Calu3 (cell line): Measurements from ENCODE around the gene PRUNE2. TPM values are rescaled to one million over a fixed set of nuclear protein-coding genes. Genes with fewer than 3 reads are reported as not detected.

ENCODE experiments used
- BruUV-seq: library from RNA; stranded (reverse); fragments of 400-500 nt; replicated peaks from 2 replicates; lab custom pipeline; 2021; lab: Mats Ljungman, UMichigan
- CTCF ChIA-PET: fragments of 300-600 bp; sonication (Branson Sonifier 250); formaldehyde crosslinking; loops from one replicate; lab custom pipeline; 2022; ENCODE audit warnings: antibody characterized with exemption; lab: Charles Lee
- DNase-seq: peaks from one replicate; pipeline ENCODE4 v3.0.0; 2022
- H3K27ac Mint-ChIP-seq: one replicate; pipeline ENCODE4 v1.8.0; 2022; ENCODE audit warnings: mixed read lengths; ENCODE audit not compliant: unreplicated experiment
- H3K27me3 Mint-ChIP-seq: one replicate; pipeline ENCODE4 v1.8.0; 2022; ENCODE audit warnings: mixed read lengths; ENCODE audit not compliant: unreplicated experiment
- H3K36me3 Mint-ChIP-seq: one replicate; pipeline ENCODE4 v1.8.0; 2022; ENCODE audit warnings: mild to moderate bottlenecking, moderate library complexity, mixed read lengths; ENCODE audit not compliant: insufficient read depth, unreplicated experiment
- H3K4me1 Mint-ChIP-seq: one replicate; pipeline ENCODE4 v1.8.0; 2022; ENCODE audit warnings: mild to moderate bottlenecking, low read depth, mixed read lengths; ENCODE audit not compliant: unreplicated experiment
- H3K4me3 Mint-ChIP-seq: one replicate; pipeline ENCODE4 v1.8.0; 2022; ENCODE audit warnings: mild to moderate bottlenecking, low read depth, moderate library complexity, mixed read lengths; ENCODE audit not compliant: unreplicated experiment
- H3K9me3 Mint-ChIP-seq: one replicate; pipeline ENCODE4 v1.8.0; 2022; ENCODE audit warnings: low read depth, mixed read lengths; ENCODE audit not compliant: unreplicated experiment
- CTCF ChIP-seq: fragments of 200-600 bp; IDR thresholded peaks from one replicate; pipeline ENCODE4 v1.8.0; 2022; ENCODE audit warnings: antibody characterized with exemption; ENCODE audit not compliant: unreplicated experiment
- intact Hi-C: fragments of 100-400 bp; cut with micrococcal nuclease; formaldehyde crosslinking; loops from one replicate; pipeline ENCODE4 v1.10.0; 2022; ENCODE audit not compliant: unreplicated experiment
- total RNA-seq: library from RNA; stranded (reverse); gene quantifications from 2 replicates; pipeline ENCODE4 v1.2.3, GENCODE V29; 2022

PRUNE2 gene
- total RNA-seq, 1 experiment from 2014 or later: 0.07 TPM

- BruUV-seq: no TSS peak
- H3K4me1 Mint-ChIP-seq: no peaks in the 10 kb centered on the region
- intact Hi-C loops: no loop called here
- no peak for DNase-seq
- no peaks in the 10 kb centered on the region for H3K9me3 Mint-ChIP-seq
- no peaks in the 10 kb centered on the region for H3K27me3 Mint-ChIP-seq
- TF ChIP-seq CTCF: no peak
- H3K27ac Mint-ChIP-seq: no peak overlapping the region
- CTCF ChIA-PET: no interaction called here
- no peak overlapping the region for H3K4me3 Mint-ChIP-seq
- H3K36me3 Mint-ChIP-seq: no peaks in the 10 kb centered on the region
Observed at GRCh38 chr9:76796296-76796695, 109.6 kb downstream of the PRUNE2 start.

- Mint-ChIP-seq H3K4me1 (no peaks in the 10 kb centered on the region), H3K36me3 (no peaks in the 10 kb centered on the region), H3K27ac (no peak overlapping the region), H3K9me3 (no peaks in the 10 kb centered on the region), H3K27me3 (no peaks in the 10 kb centered on the region), H3K4me3 (no peak overlapping the region)
- no TSS peak for BruUV-seq
- no peak for TF ChIP-seq CTCF
- DNase-seq: no peak
- intact Hi-C loops: no loop called here
- CTCF ChIA-PET: no interaction called here
Observed at GRCh38 chr9:76793784-76794431, 112.0 kb downstream of the PRUNE2 start.

- BruUV-seq: no TSS peak
- no peak for TF ChIP-seq CTCF
- Mint-ChIP-seq H3K9me3 (no peaks in the 10 kb centered on the region), H3K36me3 (no peaks in the 10 kb centered on the region), H3K27me3 (peaks cover 25% of the 10 kb centered on the region), H3K4me1 (no peaks in the 10 kb centered on the region), H3K4me3 (no peak overlapping the region), H3K27ac (no peak overlapping the region)
- DNase-seq: no peak
- intact Hi-C loops: no loop called here
- CTCF ChIA-PET: no interaction called here
Observed at GRCh38 chr9:76789840-76790239, 116.1 kb downstream of the PRUNE2 start.

GRCh38 chr9:76787677-76788076 is 118.2 kb downstream of the PRUNE2 start:
- H3K27me3 Mint-ChIP-seq: peaks cover 42% of the 10 kb centered on the region
- no peak for TF ChIP-seq CTCF
- H3K27ac Mint-ChIP-seq: no peak overlapping the region
- H3K4me1 Mint-ChIP-seq: no peaks in the 10 kb centered on the region
- CTCF ChIA-PET: no interaction called here
- H3K4me3 Mint-ChIP-seq: no peak overlapping the region
- intact Hi-C loops: no loop called here
- H3K36me3 Mint-ChIP-seq: no peaks in the 10 kb centered on the region
- no peak for DNase-seq
- no TSS peak for BruUV-seq
- no peaks in the 10 kb centered on the region for H3K9me3 Mint-ChIP-seq
